Loucy (cell line): ENCODE data around the gene UBE2L3.

ENCODE experiments used
- H2AFZ ChIP-seq: fragments of 200-600 bp; sonication (generic); 2 replicates; pipeline ENCODE4 v1.6.0; 2016; ENCODE audit warnings: antibody characterized with exemption, mild to moderate bottlenecking, low read length, moderate library complexity
- H3F3A ChIP-seq: fragments of 200-600 bp; 2 replicates; pipeline ENCODE4 v1.6.0; 2016; ENCODE audit warnings: antibody characterized with exemption, low read depth, mild to moderate bottlenecking
- H3K27me3 ChIP-seq: fragments of 200-600 bp; sonication (generic); 2 replicates; pipeline ENCODE4 v1.6.1; 2014; ENCODE audit warnings: low read length, mild to moderate bottlenecking; ENCODE audit not compliant: insufficient read depth, poor library complexity, severe bottlenecking
- H3K36me3 ChIP-seq: fragments of 200-600 bp; sonication (generic); 2 replicates; pipeline ENCODE4 v1.6.1; 2016; ENCODE audit warnings: low read length; ENCODE audit not compliant: insufficient read depth
- H3K4me1 ChIP-seq: fragments of 200-600 bp; sonication (generic); 2 replicates; pipeline ENCODE4 v1.5.1; 2014; ENCODE audit warnings: low read length, mild to moderate bottlenecking; ENCODE audit not compliant: insufficient read depth, poor library complexity, severe bottlenecking
- H3K4me2 ChIP-seq: fragments of 200-600 bp; sonication (generic); 2 replicates; pipeline ENCODE4 v1.6.0; 2014; ENCODE audit warnings: antibody characterized with exemption, low read length, low read depth, mild to moderate bottlenecking; ENCODE audit not compliant: poor library complexity, severe bottlenecking
- H3K4me3 ChIP-seq: fragments of 200-600 bp; sonication (generic); 2 replicates; pipeline ENCODE4 v1.5.1; 2014; ENCODE audit warnings: low read length, mild to moderate bottlenecking, mixed read lengths; ENCODE audit not compliant: poor library complexity, severe bottlenecking
- H3K79me2 ChIP-seq: fragments of 200-600 bp; sonication (generic); 2 replicates; pipeline ENCODE4 v1.6.1; 2014; ENCODE audit warnings: low read length; ENCODE audit not compliant: insufficient read depth
- H3K9ac ChIP-seq: fragments of 200-600 bp; sonication (generic); 2 replicates; pipeline ENCODE4 v1.6.0; 2014; ENCODE audit warnings: mild to moderate bottlenecking, low read depth, low read length, moderate library complexity; ENCODE audit not compliant: poor library complexity, severe bottlenecking
- H3K9me2 ChIP-seq: fragments of 200-600 bp; sonication (generic); replicated peaks from 2 replicates; pipeline ENCODE4 v1.6.1; 2016; ENCODE audit warnings: low read depth, low read length, mixed read lengths
- H3K9me3 ChIP-seq: fragments of 200-600 bp; sonication (generic); 2 replicates; pipeline ENCODE4 v1.6.1; 2014; ENCODE audit warnings: mild to moderate bottlenecking, antibody characterized with exemption, low read length, low read depth; ENCODE audit not compliant: insufficient read depth
- H4K20me1 ChIP-seq: fragments of 200-600 bp; sonication (generic); 2 replicates; pipeline ENCODE4 v1.6.0; 2014; ENCODE audit warnings: antibody characterized with exemption, low read length, mild to moderate bottlenecking; ENCODE audit not compliant: insufficient read depth, poor library complexity, severe bottlenecking
- CTCF ChIP-seq: fragments of 200-600 bp; sonication (generic); conservative IDR thresholded peaks from 2 replicates; pipeline ENCODE4 v1.5.1; 2014; ENCODE audit warnings: mild to moderate bottlenecking, antibody characterized with exemption, low read length
- EZH2phosphoT487 ChIP-seq: fragments of 200-600 bp; IDR thresholded peaks from 2 replicates; pipeline ENCODE4 v1.6.1; 2018; ENCODE audit warnings: antibody characterized with exemption, mild to moderate bottlenecking, moderate library complexity, borderline replicate concordance

UBE2L3 gene

GRCh38 chr22:21633481-21633880 lies 66.0 kb downstream of the UBE2L3 start:
- no peak overlapping the region for H3K4me2 ChIP-seq
- H3K9me2 ChIP-seq, result no peaks in the 10 kb centered on the region
- peaks cover 11% of the 10 kb centered on the region for H4K20me1 ChIP-seq
- no peak overlapping the region for H3K4me3 ChIP-seq
- peaks cover 13% of the 10 kb centered on the region for H3K79me2 ChIP-seq
- H3K27me3 ChIP-seq, result peaks cover 5% of the 10 kb centered on the region
- no peaks in the 10 kb centered on the region for H3K9me3 ChIP-seq
- no peaks in the 10 kb centered on the region for H3K4me1 ChIP-seq
- TF ChIP-seq CTCF, result no peak
- no peak for TF ChIP-seq EZH2phosphoT487
- no peaks in the 10 kb centered on the region for H3F3A ChIP-seq
- H3K36me3 ChIP-seq, result no peaks in the 10 kb centered on the region
- H2AFZ ChIP-seq, result no peak overlapping the region
- no peak overlapping the region for H3K9ac ChIP-seq

- H3K9me2 ChIP-seq, result no peaks in the 10 kb centered on the region
- TF ChIP-seq EZH2phosphoT487 (no peak), CTCF (no peak)
Observed at GRCh38 chr22:21634081-21634480, 66.6 kb downstream of the UBE2L3 start.

GRCh38 chr22:21634844-21635243 lies 67.3 kb downstream of the UBE2L3 start:
- Histone ChIP-seq H3K9me3 (no peaks in the 10 kb centered on the region), H2AFZ (no peak overlapping the region), H4K20me1 (no peaks in the 10 kb centered on the region), H3K27me3 (no peaks in the 10 kb centered on the region), H3K79me2 (no peaks in the 10 kb centered on the region; the same call in 1 of the 2 replicates), H3K4me1 (no peaks in the 10 kb centered on the region), H3K9me2 (no peaks in the 10 kb centered on the region), H3K36me3 (no peaks in the 10 kb centered on the region), H3F3A (no peaks in the 10 kb centered on the region), H3K4me2 (no peak overlapping the region), H3K9ac (no peak overlapping the region), H3K4me3 (no peak overlapping the region)
- TF ChIP-seq EZH2phosphoT487 (no peak), CTCF (no peak)

More at GRCh38 chr22:21634081-21634480, 66.6 kb downstream of the UBE2L3 start:
- H3K4me1 ChIP-seq, result no peaks in the 10 kb centered on the region
- H4K20me1 ChIP-seq, result peaks cover 5% of the 10 kb centered on the region
- no peaks in the 10 kb centered on the region for H3K9me3 ChIP-seq
- peaks cover 7% of the 10 kb centered on the region for H3K79me2 ChIP-seq
- no peaks in the 10 kb centered on the region for H3F3A ChIP-seq
- no peak overlapping the region for H3K9ac ChIP-seq
- no peak overlapping the region for H2AFZ ChIP-seq
- H3K36me3 ChIP-seq, result no peaks in the 10 kb centered on the region
- H3K4me3 ChIP-seq, result no peak overlapping the region
- peaks cover 5% of the 10 kb centered on the region for H3K27me3 ChIP-seq
- no peak overlapping the region for H3K4me2 ChIP-seq
